ENCODE results near the gene PPP1R37. TPM values are rescaled to one million over a fixed set of nuclear protein-coding genes. Genes with fewer than 3 reads are reported as not detected.

Gene PPP1R37
- total RNA-seq, 1 donor from 2014 or later = 31.1 TPM

DNA sequence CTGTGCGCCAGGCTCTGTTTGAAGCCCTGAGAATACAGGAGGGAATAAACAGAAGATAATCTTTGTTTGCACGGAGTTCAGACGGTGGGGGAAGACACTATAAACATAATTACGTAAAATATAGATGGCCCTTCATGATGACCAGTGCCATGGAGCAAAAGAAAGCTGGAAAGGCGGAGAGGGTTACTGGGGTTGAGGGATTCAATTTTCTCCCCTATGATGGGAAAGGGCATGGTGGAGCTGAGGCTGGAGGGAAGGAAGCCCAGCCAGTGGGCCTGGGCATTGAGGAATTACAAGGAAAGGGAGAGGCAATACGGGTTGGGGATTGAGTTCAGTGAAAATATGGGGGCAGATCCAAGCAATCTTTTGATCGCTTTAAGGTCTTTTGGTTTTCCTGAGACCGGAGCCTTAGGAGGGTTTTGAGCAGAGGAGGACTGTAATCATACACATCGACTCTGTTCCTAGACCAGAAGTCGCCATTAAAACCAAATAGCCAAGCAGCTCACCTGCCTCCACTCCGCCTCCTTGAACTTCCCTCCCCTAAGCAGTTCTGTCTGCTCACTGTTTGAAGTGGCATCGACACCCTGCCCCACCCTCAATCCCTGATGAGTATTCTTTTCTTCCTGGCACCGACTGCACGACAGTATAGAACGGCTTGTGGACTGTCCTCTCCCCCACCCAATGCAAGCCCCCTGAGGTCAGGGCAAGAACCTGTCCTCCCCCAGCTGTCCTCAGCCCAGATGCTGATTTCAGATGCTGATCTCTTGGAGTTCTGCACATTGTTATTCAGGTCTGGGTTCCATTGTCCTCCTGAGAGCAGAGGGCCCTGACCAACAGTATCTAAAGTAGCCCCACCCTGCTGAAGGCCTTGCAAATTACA is 15.9 kb upstream of the PPP1R37 start:
- TF ChIP-seq, protein P1, sequence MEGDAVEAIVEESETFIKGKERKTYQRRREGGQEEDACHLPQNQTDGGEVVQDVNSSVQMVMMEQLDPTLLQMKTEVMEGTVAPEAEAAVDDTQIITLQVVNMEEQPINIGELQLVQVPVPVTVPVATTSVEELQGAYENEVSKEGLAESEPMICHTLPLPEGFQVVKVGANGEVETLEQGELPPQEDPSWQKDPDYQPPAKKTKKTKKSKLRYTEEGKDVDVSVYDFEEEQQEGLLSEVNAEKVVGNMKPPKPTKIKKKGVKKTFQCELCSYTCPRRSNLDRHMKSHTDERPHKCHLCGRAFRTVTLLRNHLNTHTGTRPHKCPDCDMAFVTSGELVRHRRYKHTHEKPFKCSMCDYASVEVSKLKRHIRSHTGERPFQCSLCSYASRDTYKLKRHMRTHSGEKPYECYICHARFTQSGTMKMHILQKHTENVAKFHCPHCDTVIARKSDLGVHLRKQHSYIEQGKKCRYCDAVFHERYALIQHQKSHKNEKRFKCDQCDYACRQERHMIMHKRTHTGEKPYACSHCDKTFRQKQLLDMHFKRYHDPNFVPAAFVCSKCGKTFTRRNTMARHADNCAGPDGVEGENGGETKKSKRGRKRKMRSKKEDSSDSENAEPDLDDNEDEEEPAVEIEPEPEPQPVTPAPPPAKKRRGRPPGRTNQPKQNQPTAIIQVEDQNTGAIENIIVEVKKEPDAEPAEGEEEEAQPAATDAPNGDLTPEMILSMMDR (IDR thresholded peaks at IDR 0.05) = no peak
- Histone ChIP-seq H3K4me3 (peak overlapping the region; percentile 61), H3K27ac (peak overlapping the region; percentile 78), H3K36me3 (peaks cover 10% of the 10 kb centered on the region), H3K4me1 (peaks cover 39% of the 10 kb centered on the region), H3K27me3 (no peaks in the 10 kb centered on the region), H3K9me3 (no peaks in the 10 kb centered on the region)
- intact Hi-C loops (cut with DNase I) = no loop called here
- DNase-seq (no peak), ATAC-seq (no peak)

DNA sequence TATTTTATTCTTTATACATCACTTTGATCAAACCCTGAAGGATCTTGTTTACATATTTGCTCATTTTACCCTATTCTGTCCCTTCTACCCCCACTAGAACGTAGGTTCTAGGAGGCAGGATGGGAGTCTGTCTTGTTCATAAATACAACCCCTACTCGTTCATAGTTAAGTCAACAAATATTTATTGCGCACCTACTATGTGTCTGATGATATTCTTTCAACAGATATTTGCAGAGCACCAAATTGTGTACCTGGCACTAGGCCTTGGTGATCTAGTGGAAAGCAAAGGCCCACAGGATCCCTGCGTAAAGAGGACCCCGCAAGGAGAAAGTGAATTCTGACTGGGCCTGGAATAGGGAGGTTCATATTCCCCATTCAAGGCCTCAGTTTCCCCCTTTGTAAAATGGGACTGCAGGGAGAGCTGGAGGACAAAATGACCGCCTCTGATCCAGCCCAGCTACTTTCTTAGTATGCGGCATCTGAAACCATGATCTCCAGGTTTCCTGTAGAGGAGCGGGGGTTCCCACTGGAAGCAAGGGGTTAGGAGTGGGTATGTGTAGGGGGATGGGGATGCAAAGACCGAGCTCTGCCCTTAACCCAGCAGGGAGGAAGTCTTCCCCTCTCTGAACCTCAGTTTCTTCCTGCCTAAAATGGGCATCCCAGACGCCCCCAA is 14.5 kb upstream of the PPP1R37 start:
- H3K9me3 ChIP-seq = no peaks in the 10 kb centered on the region
- peak overlapping the region; percentile 99 for H3K4me3 ChIP-seq
- peak overlapping the region; percentile 86 for H3K27ac ChIP-seq
- ATAC-seq = no peak
- no peaks in the 10 kb centered on the region for H3K27me3 ChIP-seq
- intact Hi-C loops (cut with DNase I) = no loop called here
- TF ChIP-seq, protein P1 (IDR thresholded peaks at IDR 0.05) = no peak
- no peak for DNase-seq
- peaks cover 39% of the 10 kb centered on the region for H3K4me1 ChIP-seq
- H3K36me3 ChIP-seq = peaks cover 16% of the 10 kb centered on the region

DNA sequence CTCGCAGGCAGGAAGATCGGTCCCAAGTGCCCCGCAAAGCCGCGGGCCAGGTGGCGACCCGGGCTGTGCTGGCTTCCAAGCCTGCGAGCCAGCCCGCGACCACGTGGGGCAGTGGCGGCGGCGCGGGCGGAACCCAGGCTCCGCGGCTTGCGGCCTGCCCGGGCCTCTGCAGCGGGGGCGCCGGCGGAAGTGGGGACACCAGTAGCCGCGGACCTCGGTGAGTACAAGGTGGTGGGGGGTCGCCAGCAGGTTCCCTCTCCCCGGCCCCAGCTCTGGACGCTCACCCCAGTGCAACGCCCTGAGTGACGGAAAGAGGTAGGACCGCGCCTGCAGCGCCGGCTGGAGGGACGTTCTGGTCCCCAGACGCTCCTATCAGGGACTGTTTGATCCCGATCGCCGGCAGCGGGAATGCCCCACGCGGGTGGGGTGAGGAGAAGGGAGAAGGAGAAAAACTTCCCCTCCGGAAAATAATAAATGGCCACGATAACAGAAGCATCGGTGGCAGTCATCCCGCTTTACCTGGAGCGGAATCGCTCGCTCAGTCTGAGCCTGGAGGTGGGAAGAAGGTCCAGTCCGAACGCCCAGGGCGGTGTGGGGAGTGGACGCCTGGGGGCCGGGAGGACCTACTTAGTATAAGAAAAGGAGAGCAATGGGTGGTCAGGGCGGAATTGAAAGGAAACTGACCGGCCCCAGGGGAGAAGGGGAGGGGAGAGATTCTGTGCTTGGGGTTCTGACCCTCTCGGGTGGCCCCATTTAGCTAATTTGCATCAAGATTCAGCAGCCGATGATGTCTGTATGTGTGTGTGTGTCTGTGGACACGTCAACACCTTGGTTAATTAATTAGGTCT is 13.7 kb upstream of the PPP1R37 start, which contains the start of gene GEMIN7:
Gene GEMIN7, plus strand, starts transcription at position 198 of the 848 bp plus-strand sequence. CDS start 10,855 bp downstream, outside the sequence.
- H3K4me1 ChIP-seq = peaks cover 39% of the 10 kb centered on the region
- intact Hi-C loops (cut with DNase I) = no loop called here
- DNase-seq (peak; percentile 89), ATAC-seq (peak; percentile 80)
- no peaks in the 10 kb centered on the region for H3K27me3 ChIP-seq
- peak within 1 kb of the TSS; percentile 99 for H3K4me3 ChIP-seq
- TF ChIP-seq, protein P1 (IDR thresholded peaks at IDR 0.05) = peak; percentile 6
- peak within 1 kb of the TSS; percentile 86 for H3K27ac ChIP-seq
- peaks cover 16% of the 10 kb centered on the region for H3K36me3 ChIP-seq
- H3K9me3 ChIP-seq = no peaks in the 10 kb centered on the region

DNA sequence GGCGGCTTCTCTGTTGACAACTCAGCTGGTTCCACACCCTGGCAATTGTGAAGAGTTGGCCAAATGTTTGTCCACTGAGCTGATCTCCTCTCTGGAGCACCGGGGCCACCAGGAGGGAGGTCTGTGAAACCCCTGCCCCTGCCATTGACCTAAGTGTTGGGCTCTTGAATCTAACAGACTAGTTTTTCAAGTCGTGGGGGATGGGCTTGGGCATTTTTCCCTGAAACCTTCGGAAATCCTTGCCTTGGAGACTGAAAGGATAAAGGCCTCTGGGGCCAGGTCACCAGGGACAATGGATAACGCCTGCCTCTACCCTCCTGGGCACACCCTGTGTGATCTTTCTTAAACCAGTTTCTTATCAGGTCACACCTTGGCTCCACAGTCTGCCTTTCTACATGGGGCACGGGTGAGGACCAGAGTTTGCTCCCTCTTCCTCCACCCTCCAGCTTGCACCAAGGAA is 13.0 kb upstream of the PPP1R37 start:
- intact Hi-C loops (cut with DNase I) = no loop called here
- H3K36me3 ChIP-seq = peaks cover 16% of the 10 kb centered on the region
- TF ChIP-seq, protein P1 (IDR thresholded peaks at IDR 0.05) = no peak
- H3K4me3 ChIP-seq = peak overlapping the region; percentile 99
- H3K27ac ChIP-seq = peak overlapping the region; percentile 86
- H3K9me3 ChIP-seq = no peaks in the 10 kb centered on the region
- no peak for ATAC-seq
- H3K27me3 ChIP-seq = no peaks in the 10 kb centered on the region
- DNase-seq = no peak
- peaks cover 34% of the 10 kb centered on the region for H3K4me1 ChIP-seq

DNA sequence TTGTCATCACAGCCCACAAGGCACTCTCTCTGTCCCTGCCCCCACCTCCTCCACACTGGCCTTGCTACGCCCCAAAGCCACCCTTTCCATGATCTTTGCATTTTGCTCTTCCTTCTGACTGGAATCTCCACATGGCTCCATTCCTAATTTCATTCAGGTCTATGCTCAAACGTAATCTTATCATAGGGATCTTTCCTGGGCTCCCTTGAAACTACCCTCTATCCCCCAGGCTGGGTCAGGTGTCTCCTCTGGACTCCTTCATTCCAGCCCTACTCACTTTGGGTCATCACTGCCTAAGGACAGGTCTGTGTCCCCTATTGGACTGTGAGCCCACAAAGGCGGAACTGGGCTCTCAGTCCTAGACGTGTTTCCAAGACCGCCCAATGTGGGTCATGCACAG is 10.8 kb upstream of the PPP1R37 start:
- H3K4me1 ChIP-seq = peaks cover 22% of the 10 kb centered on the region
- H3K27me3 ChIP-seq = no peaks in the 10 kb centered on the region
- peaks cover 16% of the 10 kb centered on the region for H3K36me3 ChIP-seq
- DNase-seq (no peak), ATAC-seq (no peak)
- no peaks in the 10 kb centered on the region for H3K9me3 ChIP-seq
- H3K4me3 ChIP-seq = no peak overlapping the region
- no peak overlapping the region for H3K27ac ChIP-seq
- intact Hi-C loops (cut with DNase I) = no loop called here
- TF ChIP-seq, protein P1 (IDR thresholded peaks at IDR 0.05) = no peak
